Astrocyte (in vitro differentiated cells and primary cell): ENCODE data around the gene NLGN1. TPM values are rescaled to one million over a fixed set of nuclear protein-coding genes. Genes with fewer than 3 reads are reported as not detected.

Experiments
- DNase-seq: peaks from one replicate; pipeline ENCODE4 v3.0.0-alpha.2; 2010; ENCODE audit warnings: low read depth
- FAIRE-seq: peaks from 2 replicates; lab custom pipeline; 2011; peaks lifted over from hg19 to GRCh38; lab: Jason Lieb, UNC
- H2AFZ ChIP-seq: 2 replicates; pipeline ENCODE4 v1.6.0; 2012; ENCODE audit warnings: low read depth, low read length, inconsistent platforms
- H3K27ac ChIP-seq: 2 replicates; pipeline ENCODE4 v1.5.1; 2011; ENCODE audit warnings: low read depth, low read length, inconsistent platforms
- H3K27me3 ChIP-seq: 2 replicates; pipeline ENCODE4 v1.6.0; 2011; ENCODE audit warnings: low read length, inconsistent platforms; ENCODE audit not compliant: insufficient read depth
- H3K36me3 ChIP-seq: 2 replicates; pipeline ENCODE4 v1.5.1; 2011; ENCODE audit warnings: low read length, inconsistent platforms; ENCODE audit not compliant: insufficient read depth
- H3K4me1 ChIP-seq: 2 replicates; pipeline ENCODE4 v1.5.1; 2011; ENCODE audit warnings: low read length, inconsistent platforms; ENCODE audit not compliant: insufficient read depth
- H3K4me2 ChIP-seq: 2 replicates; pipeline ENCODE4 v1.6.0; 2012; ENCODE audit warnings: low read length, inconsistent platforms
- H3K4me3 ChIP-seq: 2 replicates; pipeline ENCODE4 v1.5.1; 2011; ENCODE audit warnings: low read depth, mild to moderate bottlenecking, low read length, inconsistent platforms; ENCODE audit not compliant: insufficient read depth
- H3K79me2 ChIP-seq: 2 replicates; pipeline ENCODE4 v1.6.0; 2012; ENCODE audit warnings: mild to moderate bottlenecking, low read length, inconsistent platforms; ENCODE audit not compliant: insufficient read depth
- H3K9ac ChIP-seq: 2 replicates; pipeline ENCODE4 v1.6.0; 2012; ENCODE audit warnings: mild to moderate bottlenecking, low read length, inconsistent platforms
- H3K9me3 ChIP-seq: 2 replicates; pipeline ENCODE4 v1.5.1; 2012; ENCODE audit warnings: low read depth, mild to moderate bottlenecking, low read length, inconsistent platforms; ENCODE audit not compliant: insufficient read depth
- H4K20me1 ChIP-seq: 2 replicates; pipeline ENCODE4 v1.6.0; 2012; ENCODE audit warnings: low read length, inconsistent platforms; ENCODE audit not compliant: insufficient read depth
- H3K27ac Mint-ChIP-seq: one replicate; pipeline ENCODE4 v1.8.0; 2021; ENCODE audit warnings: mild to moderate bottlenecking, mixed read lengths; ENCODE audit not compliant: unreplicated experiment
- H3K27me3 Mint-ChIP-seq: one replicate; pipeline ENCODE4 v1.8.0; 2021; ENCODE audit warnings: low read depth, mixed read lengths; ENCODE audit not compliant: unreplicated experiment
- H3K36me3 Mint-ChIP-seq: one replicate; pipeline ENCODE4 v1.8.0; 2021; ENCODE audit warnings: low read depth, mixed read lengths; ENCODE audit not compliant: unreplicated experiment
- H3K4me1 Mint-ChIP-seq: one replicate; pipeline ENCODE4 v1.8.0; 2021; ENCODE audit warnings: low read depth, mixed read lengths; ENCODE audit not compliant: unreplicated experiment
- H3K4me3 Mint-ChIP-seq: one replicate; pipeline ENCODE4 v1.8.0; 2021; ENCODE audit warnings: mild to moderate bottlenecking, moderate library complexity, mixed read lengths; ENCODE audit not compliant: unreplicated experiment
- H3K9me3 Mint-ChIP-seq: one replicate; pipeline ENCODE4 v1.8.0; 2021; ENCODE audit warnings: mild to moderate bottlenecking, mixed read lengths; ENCODE audit not compliant: unreplicated experiment
- CTCF ChIP-seq: IDR thresholded peaks from 2 replicates; pipeline ENCODE4 v1.5.1; 2011; ENCODE audit warnings: low read depth, mild to moderate bottlenecking, inconsistent platforms, low read length, moderate library complexity; ENCODE audit not compliant: insufficient read depth
- EZH2 ChIP-seq: IDR thresholded peaks from 2 replicates; pipeline ENCODE4 v1.6.1; 2012; ENCODE audit warnings: mild to moderate bottlenecking, low read length, inconsistent platforms; ENCODE audit not compliant: insufficient read depth
- total RNA-seq: library from RNA; stranded (reverse); gene quantifications from 2 replicates; pipeline ENCODE4 v1.2.1, GENCODE V29; 2021

NLGN1 gene
- total RNA-seq, 1 donor from 2014 or later = 1.2 TPM

GRCh38 chr3:173799060-173799816 is 401.7 kb downstream of the NLGN1 start:
- H3K4me2 ChIP-seq = no peak overlapping the region
- no peak overlapping the region for H3K27ac ChIP-seq
- Mint-ChIP-seq H3K36me3 (no peaks in the 10 kb centered on the region), H3K4me3 (no peak overlapping the region), H3K9me3 (no peaks in the 10 kb centered on the region), H3K4me1 (no peaks in the 10 kb centered on the region), H3K27me3 (no peaks in the 10 kb centered on the region), H3K27ac (no peak overlapping the region)
- no peak overlapping the region for H3K9ac ChIP-seq
- TF ChIP-seq EZH2 = no peak
- no peak for TF ChIP-seq CTCF
- H4K20me1 ChIP-seq = no peaks in the 10 kb centered on the region
- no peaks in the 10 kb centered on the region for H3K79me2 ChIP-seq
- no peaks in the 10 kb centered on the region for H3K9me3 ChIP-seq
- H2AFZ ChIP-seq = no peak overlapping the region
- H3K27me3 ChIP-seq = no peaks in the 10 kb centered on the region
- H3K36me3 ChIP-seq = no peaks in the 10 kb centered on the region
- no peaks in the 10 kb centered on the region for H3K4me1 ChIP-seq
- H3K4me3 ChIP-seq = no peak overlapping the region
- FAIRE-seq = no peak
- no peak for DNase-seq

- no peak overlapping the region for H3K27ac Mint-ChIP-seq
- no peak for FAIRE-seq
Observed at GRCh38 chr3:173800154-173800553, 402.6 kb downstream of the NLGN1 start.

More at GRCh38 chr3:173800154-173800553, 402.6 kb downstream of the NLGN1 start:
- Histone ChIP-seq H3K4me3 (no peak overlapping the region), H3K27me3 (no peaks in the 10 kb centered on the region), H3K36me3 (no peaks in the 10 kb centered on the region), H3K4me2 (no peak overlapping the region), H3K9ac (no peak overlapping the region), H2AFZ (no peak overlapping the region), H3K4me1 (no peaks in the 10 kb centered on the region), H3K79me2 (no peaks in the 10 kb centered on the region), H3K9me3 (no peaks in the 10 kb centered on the region), H4K20me1 (no peaks in the 10 kb centered on the region), H3K27ac (no peak overlapping the region)
- H3K9me3 Mint-ChIP-seq = no peaks in the 10 kb centered on the region
- no peak overlapping the region for H3K4me3 Mint-ChIP-seq
- DNase-seq = no peak
- no peaks in the 10 kb centered on the region for H3K4me1 Mint-ChIP-seq
- H3K36me3 Mint-ChIP-seq = no peaks in the 10 kb centered on the region
- TF ChIP-seq CTCF (no peak), EZH2 (no peak)
- H3K27me3 Mint-ChIP-seq = no peaks in the 10 kb centered on the region
